Measurements from ENCODE around the gene RTP3. TPM values are rescaled to one million over a fixed set of nuclear protein-coding genes. Genes with fewer than 3 reads are reported as not detected.
A peak's percentile ranks its signal among the peaks of the same experiment; 100 is the strongest.

RTP3 gene
- total RNA-seq, 1 experiment from 2014 or later: not detected

- no peak for DNase-seq (ENCODE audit: low spot score)
Measured at GRCh38 chr3:46469680-46470357, 28.0 kb upstream of the RTP3 start.

GRCh38 chr3:46470831-46471230, 26.9 kb upstream of the RTP3 start:
- no peak for DNase-seq (ENCODE audit: low spot score)

GRCh38 chr3:46471371-46471914, 26.3 kb upstream of the RTP3 start:
- no peak for DNase-seq (ENCODE audit: low spot score)

- no peak for DNase-seq (ENCODE audit: low spot score)
Measured at GRCh38 chr3:46472736-46473135, 25.0 kb upstream of the RTP3 start.

- DNase-seq (ENCODE audit: low spot score): no peak
Measured at GRCh38 chr3:46477145-46477544, 20.6 kb upstream of the RTP3 start.

- DNase-seq (ENCODE audit: low spot score): no peak
Measured at GRCh38 chr3:46477756-46478155, 20.0 kb upstream of the RTP3 start.

- no peak for DNase-seq (ENCODE audit: low spot score)
Measured at GRCh38 chr3:46478341-46478740, 19.4 kb upstream of the RTP3 start.

GRCh38 chr3:46479021-46479420, 18.8 kb upstream of the RTP3 start:
- no peak for DNase-seq (ENCODE audit: low spot score)

- DNase-seq (ENCODE audit: low spot score): no peak
Measured at GRCh38 chr3:46479696-46480095, 18.1 kb upstream of the RTP3 start.

- no peak for DNase-seq (ENCODE audit: low spot score)
Measured at GRCh38 chr3:46480491-46481195, 17.1 kb upstream of the RTP3 start.

- no peak for DNase-seq (ENCODE audit: low spot score)
Measured at GRCh38 chr3:46481636-46482035, 16.1 kb upstream of the RTP3 start.

GRCh38 chr3:46482632-46483350, 15.0 kb upstream of the RTP3 start:
- peak; percentile 85 for DNase-seq (ENCODE audit: low spot score)

GRCh38 chr3:46483825-46484224, 14.0 kb upstream of the RTP3 start:
- no peak for DNase-seq (ENCODE audit: low spot score)

GRCh38 chr3:46484388-46484787, 13.4 kb upstream of the RTP3 start:
- DNase-seq (ENCODE audit: low spot score): no peak

GRCh38 chr3:46484911-46485778, 12.6 kb upstream of the RTP3 start:
- no peak for DNase-seq (ENCODE audit: low spot score)

- DNase-seq (ENCODE audit: low spot score): no peak
Measured at GRCh38 chr3:46485779-46486175, 12.0 kb upstream of the RTP3 start.

- DNase-seq (ENCODE audit: low spot score): peak; percentile 89
Measured at GRCh38 chr3:46488735-46489361, 8.9 kb upstream of the RTP3 start.

GRCh38 chr3:46489381-46489780, 8.4 kb upstream of the RTP3 start:
- DNase-seq (ENCODE audit: low spot score): no peak

GRCh38 chr3:46489875-46490274, 7.9 kb upstream of the RTP3 start:
- DNase-seq (ENCODE audit: low spot score): peak; percentile 50

- peak; percentile 65 for DNase-seq (ENCODE audit: low spot score)
Measured at GRCh38 chr3:46490338-46491084, 7.3 kb upstream of the RTP3 start.

All from A172 (cell line).